A673 (cell line): Measurements from ENCODE around the gene PDLIM5. TPM values are rescaled to one million over a fixed set of nuclear protein-coding genes. Genes with fewer than 3 reads are reported as not detected.

Experiments
- BruUV-seq: library from RNA; stranded (reverse); fragments of 400-500 nt; replicated peaks from 2 replicates; lab custom pipeline; 2021; lab: Mats Ljungman, UMichigan
- CTCF ChIA-PET: fragments of 300-600 bp; sonication (Branson Sonifier 250); formaldehyde crosslinking; loops from one replicate; lab custom pipeline; 2022; ENCODE audit warnings: antibody characterized with exemption; lab: Charles Lee
- POLR2A ChIA-PET: fragments of 300-600 bp; sonication (Branson Sonifier 250); formaldehyde crosslinking; loops from one replicate; lab custom pipeline; 2022; ENCODE audit warnings: antibody characterized with exemption; ENCODE audit not compliant: low non-redundant PET; lab: Charles Lee
- DNase-seq: peaks from one replicate; pipeline ENCODE4 v3.0.0-alpha.2; 2015; ENCODE audit warnings: low spot score
- H3K27ac ChIP-seq: fragments of 200-600 bp; sonication (generic); 2 replicates; pipeline ENCODE4 v1.5.1; 2016; ENCODE audit warnings: mixed run types, low read depth, mild to moderate bottlenecking, mixed read lengths, antibody characterized with exemption, low read length; ENCODE audit not compliant: poor library complexity, severe bottlenecking
- H3K27me3 ChIP-seq: fragments of 200-600 bp; sonication (generic); replicated peaks from 2 replicates; pipeline ENCODE4 v1.6.1; 2017; ENCODE audit warnings: mixed run types, low read depth, mild to moderate bottlenecking, mixed read lengths, antibody characterized with exemption, low read length; ENCODE audit not compliant: insufficient read depth, poor library complexity
- H3K36me3 ChIP-seq: fragments of 200-600 bp; sonication (generic); 2 replicates; pipeline ENCODE4 v1.6.1; 2016; ENCODE audit warnings: mixed run types, mild to moderate bottlenecking, mixed read lengths, antibody characterized with exemption, low read length; ENCODE audit not compliant: insufficient read depth, poor library complexity, severe bottlenecking
- H3K4me1 ChIP-seq: fragments of 200-600 bp; sonication (generic); 2 replicates; pipeline ENCODE4 v1.6.1; 2017; ENCODE audit warnings: mixed run types, mild to moderate bottlenecking, mixed read lengths, antibody characterized with exemption, low read length; ENCODE audit not compliant: insufficient read depth, poor library complexity, severe bottlenecking
- H3K4me3 ChIP-seq: fragments of 200-600 bp; sonication (generic); 2 replicates; pipeline ENCODE4 v1.5.1; 2016; ENCODE audit warnings: low read depth, mixed run types, mild to moderate bottlenecking, mixed read lengths, low read length; ENCODE audit not compliant: poor library complexity, severe bottlenecking
- H3K9me3 ChIP-seq: fragments of 200-600 bp; sonication (generic); 2 replicates; pipeline ENCODE4 v1.6.1; 2016; ENCODE audit warnings: mixed run types, low read depth, mild to moderate bottlenecking, mixed read lengths, antibody characterized with exemption, low read length; ENCODE audit not compliant: poor library complexity, severe bottlenecking
- EZH2 ChIP-seq: fragments of 200-600 bp; sonication (generic); IDR thresholded peaks from 2 replicates; pipeline ENCODE4 v1.6.1; 2017; ENCODE audit warnings: borderline replicate concordance, low read depth, mild to moderate bottlenecking, mixed read lengths, antibody characterized with exemption, low read length; ENCODE audit not compliant: poor library complexity, severe bottlenecking
- intact Hi-C: fragments of 100-400 bp; cut with micrococcal nuclease; formaldehyde crosslinking; loops from one replicate; pipeline ENCODE4 v1.10.0; 2022; ENCODE audit not compliant: unreplicated experiment
- total RNA-seq: library from RNA; stranded (reverse); gene quantifications from 2 replicates; pipeline ENCODE4 v1.2.3, GENCODE V29; 2021
- TF ChIP-seq, protein P1 (sequence below): fragments of 300-800, 200-600 bp; sonication (generic); conservative IDR thresholded peaks from 2 replicates; pipeline ENCODE4 v1.5.1; 2017; ENCODE audit warnings: low read depth, mild to moderate bottlenecking, antibody characterized with exemption, low read length, moderate library complexity, mixed read lengths

The PDLIM5 gene
- total RNA-seq, 1 experiment from 2014 or later, result 174 TPM

DNA sequence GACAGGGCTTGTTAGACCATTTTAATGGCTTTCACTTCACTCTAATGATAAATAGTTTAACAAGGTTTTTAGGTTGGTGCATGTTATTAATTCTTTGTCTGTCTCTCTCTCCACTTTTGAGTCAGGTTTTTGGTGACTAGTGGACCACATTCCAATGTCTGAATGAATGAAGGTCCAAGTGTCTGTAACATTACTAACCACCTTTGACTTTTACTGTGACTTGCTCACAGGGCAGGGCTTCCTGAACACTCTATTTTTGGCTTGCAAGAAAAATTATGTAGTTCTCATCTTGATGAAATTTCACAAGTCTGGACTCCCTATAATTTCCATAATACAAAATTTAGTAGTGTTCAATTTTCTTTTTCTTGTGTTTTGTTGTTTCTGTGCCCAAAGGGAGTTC lies 227.2 kb downstream of the PDLIM5 start:
- intact Hi-C loops, result no loop called here
- Histone ChIP-seq H3K4me1 (no peaks in the 10 kb centered on the region), H3K27me3 (no peaks in the 10 kb centered on the region), H3K4me3 (no peak overlapping the region), H3K27ac (no peak overlapping the region), H3K36me3 (no peaks in the 10 kb centered on the region), H3K9me3 (no peaks in the 10 kb centered on the region)
- ChIA-PET CTCF (no interaction called here), POLR2A (no interaction called here)
- no peak for DNase-seq
- TF ChIP-seq, protein P1, sequence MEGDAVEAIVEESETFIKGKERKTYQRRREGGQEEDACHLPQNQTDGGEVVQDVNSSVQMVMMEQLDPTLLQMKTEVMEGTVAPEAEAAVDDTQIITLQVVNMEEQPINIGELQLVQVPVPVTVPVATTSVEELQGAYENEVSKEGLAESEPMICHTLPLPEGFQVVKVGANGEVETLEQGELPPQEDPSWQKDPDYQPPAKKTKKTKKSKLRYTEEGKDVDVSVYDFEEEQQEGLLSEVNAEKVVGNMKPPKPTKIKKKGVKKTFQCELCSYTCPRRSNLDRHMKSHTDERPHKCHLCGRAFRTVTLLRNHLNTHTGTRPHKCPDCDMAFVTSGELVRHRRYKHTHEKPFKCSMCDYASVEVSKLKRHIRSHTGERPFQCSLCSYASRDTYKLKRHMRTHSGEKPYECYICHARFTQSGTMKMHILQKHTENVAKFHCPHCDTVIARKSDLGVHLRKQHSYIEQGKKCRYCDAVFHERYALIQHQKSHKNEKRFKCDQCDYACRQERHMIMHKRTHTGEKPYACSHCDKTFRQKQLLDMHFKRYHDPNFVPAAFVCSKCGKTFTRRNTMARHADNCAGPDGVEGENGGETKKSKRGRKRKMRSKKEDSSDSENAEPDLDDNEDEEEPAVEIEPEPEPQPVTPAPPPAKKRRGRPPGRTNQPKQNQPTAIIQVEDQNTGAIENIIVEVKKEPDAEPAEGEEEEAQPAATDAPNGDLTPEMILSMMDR, result no peak
- TF ChIP-seq EZH2, result no peak
- no TSS peak for BruUV-seq

DNA sequence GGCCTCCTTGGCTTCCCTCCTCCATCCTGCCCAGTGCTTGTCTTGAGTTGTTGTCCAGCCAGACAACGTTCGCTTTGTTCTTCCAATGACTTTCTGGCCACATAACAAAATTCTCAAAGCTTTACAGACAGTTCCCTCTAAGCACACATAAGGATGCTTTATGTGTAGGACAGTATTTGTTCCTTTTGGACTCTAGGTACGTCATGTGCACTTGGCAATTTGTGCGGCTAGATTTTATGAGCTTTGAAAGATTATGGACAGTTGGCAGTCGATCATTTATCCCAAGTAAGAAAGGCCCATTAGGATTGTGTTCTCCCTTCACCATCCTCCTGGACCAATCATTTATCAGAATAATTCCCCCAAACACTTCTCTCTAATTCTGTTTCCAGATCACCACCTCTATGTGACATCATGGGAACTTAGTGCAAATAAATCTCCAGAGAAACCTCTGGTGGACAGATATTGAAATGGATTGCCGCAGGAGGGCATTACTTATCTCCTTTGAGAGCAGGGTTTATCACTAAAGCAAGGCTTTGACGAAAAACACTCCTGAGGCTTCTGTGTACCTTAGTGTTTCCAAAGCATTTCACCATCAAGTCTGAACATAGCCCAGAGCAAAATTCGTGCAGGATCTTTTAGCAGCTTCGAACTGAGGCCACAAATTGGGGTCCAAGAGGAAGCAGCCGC lies 228.6 kb downstream of the PDLIM5 start:
- TF ChIP-seq, protein P1, result no peak
- TF ChIP-seq EZH2, result no peak
- intact Hi-C loops, result no loop called here
- ChIA-PET CTCF (no interaction called here), POLR2A (no interaction called here)
- DNase-seq, result no peak
- Histone ChIP-seq H3K4me1 (no peaks in the 10 kb centered on the region), H3K4me3 (no peak overlapping the region), H3K36me3 (no peaks in the 10 kb centered on the region), H3K9me3 (no peaks in the 10 kb centered on the region), H3K27me3 (no peaks in the 10 kb centered on the region), H3K27ac (no peak overlapping the region)
- no TSS peak for BruUV-seq

DNA sequence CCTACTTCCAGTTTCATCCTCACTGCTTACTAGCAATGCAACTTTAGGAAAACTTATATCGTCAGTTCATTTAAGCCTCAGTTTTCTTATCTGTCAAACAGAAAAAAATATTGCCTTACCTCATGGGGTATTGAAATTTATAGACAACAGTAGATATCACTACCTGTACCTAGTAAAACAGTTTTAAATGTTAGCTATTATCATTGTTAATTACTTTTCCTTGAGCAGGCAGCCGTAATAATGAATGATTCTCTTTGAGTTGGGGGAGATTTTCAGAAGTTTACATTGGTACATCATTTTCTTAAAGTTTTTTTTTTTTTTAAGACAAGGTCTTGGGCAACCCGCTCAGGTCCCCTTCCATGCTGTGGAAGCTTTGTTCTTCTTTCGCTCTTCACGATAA lies 234.3 kb downstream of the PDLIM5 start:
- Histone ChIP-seq H3K36me3 (no peaks in the 10 kb centered on the region), H3K27me3 (no peaks in the 10 kb centered on the region), H3K27ac (no peak overlapping the region), H3K4me3 (no peak overlapping the region), H3K9me3 (no peaks in the 10 kb centered on the region), H3K4me1 (no peaks in the 10 kb centered on the region)
- CTCF ChIA-PET, result no interaction called here
- no TSS peak for BruUV-seq
- POLR2A ChIA-PET, result no interaction called here
- TF ChIP-seq, protein P1, result no peak
- TF ChIP-seq EZH2, result no peak
- DNase-seq, result no peak
- intact Hi-C loops, result no loop called here
